ENCODE data around the gene GPR39. TPM values are rescaled to one million over a fixed set of nuclear protein-coding genes. Genes with fewer than 3 reads are reported as not detected.

The GPR39 gene
- total RNA-seq, 1 donor from 2014 or later: not detected

DNA sequence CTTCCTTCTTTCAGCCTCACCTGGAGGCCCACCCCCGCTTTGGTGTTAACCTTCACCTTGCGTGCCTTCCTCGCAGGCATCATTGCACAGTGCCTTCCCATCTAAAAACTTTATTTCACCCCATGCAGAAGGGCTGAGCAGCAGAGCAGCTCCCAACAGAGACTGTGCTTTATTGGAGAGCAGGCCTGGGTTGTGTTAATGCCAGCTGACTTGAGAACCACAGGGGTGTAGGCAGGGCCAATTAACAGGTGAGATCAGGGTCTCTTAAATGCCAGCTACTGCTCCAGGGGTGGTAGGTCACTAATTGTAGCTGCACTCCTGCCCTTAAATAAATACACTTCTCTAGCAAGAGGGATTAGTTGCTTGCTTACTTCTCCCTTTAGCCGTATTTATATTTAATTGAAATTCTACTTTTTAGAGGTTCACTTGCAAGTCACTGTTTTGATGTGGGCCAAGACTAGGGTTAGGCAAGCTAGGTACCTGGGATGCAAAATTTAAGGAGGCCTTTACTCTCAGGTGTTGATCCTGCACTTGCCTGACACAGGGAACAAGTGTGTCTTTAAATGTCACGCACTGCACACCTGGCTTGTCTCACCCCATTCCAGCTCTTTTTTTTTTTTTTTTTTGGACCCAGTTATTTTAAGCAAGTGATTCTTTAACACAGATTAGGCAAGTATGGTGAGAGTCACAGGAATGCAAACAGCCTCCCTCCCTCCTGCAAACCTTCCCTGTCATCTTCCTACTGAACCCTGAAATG, 198.9 kb downstream of the GPR39 start:
- intact Hi-C loops (cut with DNase I): loop anchor here (1.0 kb wide), 1 partner anchor 22 kb away; no protein-coding TSS in a partner anchor
- DNase-seq (ENCODE audit: low spot score): no peak

DNA sequence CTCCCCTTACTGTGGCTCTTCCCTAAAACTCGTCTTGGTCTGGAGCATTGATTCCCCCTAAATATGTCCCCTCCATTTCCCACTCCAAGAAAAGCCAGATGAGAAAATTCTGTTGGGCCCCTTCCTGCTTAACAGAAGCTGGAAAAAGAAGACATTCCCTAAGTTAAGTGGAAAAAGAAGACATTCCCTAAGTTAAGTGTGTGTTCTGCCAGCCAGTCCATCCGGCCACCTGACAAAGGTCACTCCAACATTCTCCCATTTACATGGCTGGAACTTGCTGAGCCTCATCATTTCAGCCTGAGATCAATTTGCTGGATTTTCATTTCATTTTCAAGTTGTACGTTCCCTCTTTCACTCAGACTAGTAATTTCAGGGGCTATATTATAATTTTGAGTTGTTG, 201.4 kb downstream of the GPR39 start:
- intact Hi-C loops (cut with DNase I): no loop called here
- no peak for DNase-seq (ENCODE audit: low spot score)

DNA sequence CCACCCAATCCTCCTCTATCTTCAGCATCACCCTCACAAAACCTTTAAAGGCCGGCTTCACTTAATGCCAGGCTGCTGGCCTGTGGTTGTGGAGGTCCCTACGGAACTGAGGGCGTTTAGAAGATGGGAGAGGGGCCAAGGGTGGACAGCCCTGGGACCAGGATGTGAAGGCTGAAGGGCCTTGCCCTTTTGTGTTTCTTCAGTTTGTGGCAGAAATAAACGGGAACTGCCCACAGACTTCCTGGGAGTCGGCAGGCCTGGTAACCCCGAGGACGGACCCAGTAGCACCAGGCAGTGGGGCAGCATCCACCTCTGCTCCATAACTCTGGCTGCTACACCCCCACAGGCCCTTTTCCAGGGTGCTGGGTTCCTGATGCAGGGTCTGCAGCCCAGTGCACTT, 202.1 kb downstream of the GPR39 start:
- intact Hi-C loops (cut with DNase I): no loop called here
- no peak for DNase-seq (ENCODE audit: low spot score)

DNA sequence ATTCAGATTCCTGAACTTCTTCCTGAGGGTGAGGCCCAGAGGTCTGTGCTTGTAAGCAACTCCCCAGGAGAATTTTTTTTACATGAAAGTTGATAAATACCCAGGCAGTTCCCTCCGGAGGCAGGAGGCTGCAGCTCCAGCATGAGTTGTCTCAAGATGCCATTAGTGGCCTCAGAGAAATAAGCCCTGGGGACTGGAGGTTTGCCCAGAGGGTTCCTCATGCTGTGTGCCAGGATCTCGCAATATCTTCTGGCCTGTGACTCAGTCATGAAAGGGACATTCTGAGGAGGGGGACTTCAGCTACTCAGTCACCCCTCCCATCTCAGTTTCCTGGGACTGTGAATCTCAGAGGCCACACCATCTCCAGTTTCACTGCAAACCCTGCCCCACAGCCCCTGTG, 203.5 kb downstream of the GPR39 start:
- no peak for DNase-seq (ENCODE audit: low spot score)
- intact Hi-C loops (cut with DNase I): no loop called here

DNA sequence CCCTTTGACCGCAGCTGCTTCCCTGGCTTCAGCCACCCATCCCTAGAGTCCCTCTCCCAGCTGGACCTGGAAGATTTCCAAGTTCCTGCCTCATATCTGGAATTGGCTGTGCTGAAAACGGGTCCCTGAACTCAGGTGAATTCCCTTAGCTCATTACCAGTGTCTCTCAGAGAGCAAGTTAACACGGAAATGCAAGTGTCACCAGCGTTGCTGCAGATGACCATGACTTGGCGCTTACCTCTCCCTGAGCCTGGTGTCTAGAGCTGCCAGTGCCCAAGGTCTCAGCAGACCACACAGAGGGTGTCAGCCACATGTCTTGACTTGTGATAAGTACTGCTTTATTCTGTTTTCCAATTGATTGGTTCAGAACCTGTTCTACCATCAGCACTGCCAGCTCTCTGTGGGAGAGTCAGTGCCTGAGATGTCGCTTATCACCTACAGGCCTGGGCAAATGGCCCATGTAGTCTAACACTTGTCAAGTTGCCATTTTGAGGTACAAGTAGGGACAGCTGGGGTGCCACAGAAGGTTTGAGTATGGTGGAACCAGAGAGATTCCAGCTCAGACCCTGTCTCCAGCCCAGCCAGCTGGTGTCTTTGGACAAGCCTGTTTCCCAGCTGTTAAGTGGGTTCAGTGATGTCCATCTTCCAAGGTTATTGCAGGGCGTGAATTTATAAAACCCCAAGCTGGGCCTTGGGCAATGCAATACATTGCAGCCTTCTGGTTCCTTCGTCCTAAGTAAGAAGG, 204.7 kb downstream of the GPR39 start:
- intact Hi-C loops (cut with DNase I): no loop called here
- DNase-seq (ENCODE audit: low spot score): no peak

DNA sequence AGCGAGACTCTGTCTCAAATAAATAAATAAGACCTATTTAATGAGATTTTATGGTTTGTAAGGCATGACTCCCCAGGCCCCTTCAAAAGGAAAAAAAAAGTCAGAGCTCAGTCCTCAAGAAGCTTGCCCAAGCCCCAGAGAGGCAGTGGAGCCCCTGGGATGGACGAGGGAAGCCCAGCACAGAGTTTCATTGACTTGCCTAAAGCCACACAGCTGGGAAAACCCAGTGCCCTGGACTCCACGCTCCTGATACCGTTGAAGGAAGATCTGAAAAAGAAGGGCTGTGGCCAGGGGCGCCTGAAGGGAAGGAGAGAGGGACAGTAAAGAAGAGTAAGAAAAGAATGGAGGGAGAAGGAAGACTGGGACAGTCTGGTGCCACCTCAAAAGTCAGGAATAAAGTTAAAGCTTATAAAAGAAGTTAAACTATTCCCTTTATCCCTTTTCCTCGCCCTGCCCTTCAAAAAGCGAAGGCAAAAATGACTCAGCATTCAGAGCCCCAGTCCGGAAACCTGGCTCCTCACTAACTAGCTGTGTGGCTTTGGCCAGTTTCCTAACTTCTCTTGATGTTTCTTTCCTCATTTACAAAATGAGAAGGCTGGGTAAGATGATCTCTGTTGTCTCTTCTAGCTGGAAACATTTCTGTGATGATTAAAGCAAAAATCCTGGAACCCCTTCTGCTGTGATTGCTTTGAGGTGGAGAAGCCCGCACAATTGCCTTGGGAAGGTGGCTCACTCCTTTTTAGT, 206.7 kb downstream of the GPR39 start:
- DNase-seq (ENCODE audit: low spot score): no peak
- intact Hi-C loops (cut with DNase I): no loop called here

DNA sequence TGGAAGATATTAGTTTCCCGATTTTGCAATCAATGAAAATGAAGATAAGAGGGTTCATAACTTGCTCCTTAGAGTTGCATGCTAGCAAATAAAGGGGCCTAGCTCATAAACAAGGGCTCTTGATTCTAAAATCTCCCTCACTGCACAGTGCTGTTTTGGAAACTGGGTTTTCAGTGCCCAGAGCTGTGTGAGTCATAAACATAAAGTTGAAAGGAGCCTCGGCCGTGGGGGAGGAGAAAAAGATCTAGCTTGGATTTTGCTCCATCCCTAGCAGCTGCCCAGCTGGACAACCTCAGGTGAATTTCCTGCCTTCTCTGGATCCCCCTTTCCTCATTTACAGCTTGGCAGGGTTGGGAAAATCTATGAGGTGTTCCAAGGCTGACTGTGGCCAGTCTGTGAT, 210.9 kb downstream of the GPR39 start:
- no peak for DNase-seq (ENCODE audit: low spot score)
- intact Hi-C loops (cut with DNase I): no loop called here

DNA sequence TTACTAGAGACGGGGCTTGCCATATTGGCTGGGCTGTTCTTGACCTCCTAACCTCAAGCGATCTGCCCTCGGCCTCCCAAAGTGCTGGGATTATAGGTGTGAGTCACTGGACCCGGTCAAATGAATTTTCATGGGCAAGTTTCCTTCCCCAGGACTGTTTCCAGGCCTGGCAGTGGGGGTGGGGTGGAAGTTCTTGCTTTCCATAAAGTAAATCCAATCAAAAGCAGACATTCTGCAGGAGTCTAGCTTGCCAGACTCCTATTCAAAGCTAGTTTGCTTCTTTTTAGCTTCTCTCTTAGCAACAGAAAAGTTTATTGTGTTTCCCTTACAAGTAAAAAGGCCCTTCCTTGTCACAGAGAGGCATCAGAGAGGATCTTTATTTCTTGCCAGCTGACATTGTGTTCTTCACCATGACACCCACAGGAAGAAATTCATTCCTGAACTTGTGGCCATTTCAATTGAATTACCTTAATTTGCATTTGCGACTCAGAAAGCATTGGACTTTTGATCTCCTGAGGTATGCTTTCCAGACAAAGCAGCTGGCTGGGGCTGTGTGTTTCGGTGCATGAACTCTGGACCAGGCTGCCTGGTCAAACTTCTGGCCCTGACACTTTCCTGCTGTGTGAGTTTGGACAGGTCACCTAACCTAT, 215.5 kb downstream of the GPR39 start:
- intact Hi-C loops (cut with DNase I): no loop called here
- no peak for DNase-seq (ENCODE audit: low spot score)

DNA sequence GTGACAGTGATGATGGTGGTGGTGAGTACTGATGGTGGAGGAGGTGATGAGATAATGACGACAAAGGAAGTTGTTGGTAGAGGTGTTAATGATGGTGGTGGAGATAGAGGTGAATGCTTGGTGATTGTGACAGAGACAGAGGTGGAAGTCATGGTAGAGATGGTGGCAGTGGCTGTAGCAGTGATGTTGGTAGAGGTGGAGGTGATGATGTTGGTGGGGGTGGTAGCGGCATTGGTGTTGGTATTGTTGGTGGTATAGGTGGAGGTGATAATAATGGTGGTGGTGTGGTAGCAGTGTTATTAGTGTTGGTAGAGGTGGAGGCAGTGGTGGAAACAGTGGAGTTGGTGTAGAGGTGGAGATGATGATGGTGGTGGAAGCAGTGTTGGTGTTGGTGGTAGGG, 217.0 kb downstream of the GPR39 start:
- DNase-seq (ENCODE audit: low spot score): no peak

DNA sequence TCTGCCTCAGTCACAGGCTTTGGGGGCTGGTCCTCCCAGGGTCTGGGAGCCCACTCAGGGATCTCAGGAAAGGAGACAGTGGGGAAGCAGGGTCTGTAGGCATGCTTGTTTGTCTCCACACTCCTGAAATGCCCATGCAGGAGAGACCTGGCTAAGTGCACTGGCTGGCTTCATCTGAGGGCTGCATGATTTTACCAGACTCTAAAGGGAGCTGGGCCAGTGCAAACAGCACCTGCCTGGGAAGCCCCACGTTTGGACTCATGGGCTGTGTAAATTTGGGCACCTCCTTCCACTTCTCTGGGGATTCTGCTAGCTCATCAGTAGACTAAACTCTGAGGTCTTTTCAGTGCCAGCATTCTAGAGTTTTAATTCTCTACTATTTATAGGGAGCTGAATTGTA, 219.7 kb downstream of the GPR39 start:
- intact Hi-C loops (cut with DNase I): no loop called here
- DNase-seq (ENCODE audit: low spot score): no peak

More for the DNA sequence above, 217.0 kb downstream of the GPR39 start:
- intact Hi-C loops (cut with DNase I): no loop called here

DNA sequence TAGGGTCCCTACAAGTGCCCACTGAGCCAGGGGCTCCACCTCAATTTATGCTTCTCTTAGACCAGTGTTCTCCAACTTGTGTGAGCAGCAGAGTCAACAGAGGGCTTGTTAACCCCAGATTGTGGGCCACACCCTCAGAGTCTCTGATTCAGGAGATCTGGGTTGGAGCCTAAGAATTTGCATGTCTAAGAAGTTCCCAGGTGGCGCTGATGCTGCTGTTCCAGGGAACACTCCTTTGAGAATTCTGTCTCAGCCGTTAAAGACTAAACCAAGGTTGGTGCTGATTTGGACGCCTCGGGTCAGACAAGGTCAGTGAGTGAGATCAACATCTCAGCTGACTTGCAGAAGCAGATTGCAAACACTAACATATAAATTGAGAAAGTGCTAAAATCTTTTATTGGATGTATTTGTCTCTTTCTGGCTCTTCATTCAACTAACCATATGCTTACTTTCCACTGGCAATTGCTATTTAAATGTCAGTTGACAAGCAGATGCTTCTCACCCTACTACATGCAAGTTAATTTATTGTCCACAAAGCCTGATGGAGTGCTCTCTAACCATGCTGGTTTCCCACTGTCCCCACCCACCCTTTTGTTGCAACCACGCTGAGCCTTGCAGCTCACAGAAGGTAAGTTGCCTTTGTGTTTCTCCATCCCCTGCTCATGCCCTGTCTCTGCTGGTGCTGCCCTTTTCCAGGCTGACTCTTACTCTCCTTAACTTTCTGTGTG, 221.9 kb downstream of the GPR39 start:
- intact Hi-C loops (cut with DNase I): no loop called here

DNA sequence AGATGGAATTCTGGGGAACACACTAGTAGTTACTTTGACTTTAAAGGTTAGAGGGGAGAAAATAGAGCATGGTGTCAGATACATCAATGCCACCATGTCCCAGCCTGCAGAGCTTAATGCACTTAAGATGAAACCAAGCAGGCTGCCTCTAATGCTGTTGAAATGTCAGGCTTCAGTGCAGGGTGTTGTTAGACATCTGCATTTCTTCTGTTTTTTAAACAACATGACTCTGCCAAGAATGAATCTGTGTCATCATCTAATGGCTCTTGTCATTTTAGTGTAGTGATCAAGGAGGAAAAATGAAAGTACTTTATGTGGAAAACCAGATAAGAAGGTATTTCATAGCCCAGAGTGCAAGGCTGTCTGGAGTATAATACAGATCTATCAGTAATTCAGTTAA, 223.5 kb downstream of the GPR39 start:
- intact Hi-C loops (cut with DNase I): no loop called here
- DNase-seq (ENCODE audit: low spot score): no peak

More for the DNA sequence above, 221.9 kb downstream of the GPR39 start:
- no peak for DNase-seq (ENCODE audit: low spot score)

DNA sequence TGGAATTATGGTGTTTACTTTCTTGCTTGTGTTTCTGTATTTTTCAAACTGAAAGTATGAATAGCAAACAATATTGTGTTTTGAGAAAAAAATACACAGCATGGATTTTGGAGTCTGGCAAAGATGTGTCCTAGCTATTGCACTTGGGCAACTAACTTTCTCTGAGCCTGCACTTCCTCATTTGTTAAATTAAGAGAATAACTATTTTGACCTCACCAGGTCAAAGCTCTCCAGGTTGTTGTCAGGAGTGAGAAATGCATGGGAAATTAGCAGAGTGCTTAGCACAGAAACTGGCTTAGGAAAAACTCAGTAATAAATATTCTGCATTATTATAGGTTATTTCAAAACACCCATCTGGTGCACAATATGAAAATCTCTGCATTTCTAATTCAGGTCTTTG, 225.2 kb downstream of the GPR39 start:
- intact Hi-C loops (cut with DNase I): no loop called here

DNA sequence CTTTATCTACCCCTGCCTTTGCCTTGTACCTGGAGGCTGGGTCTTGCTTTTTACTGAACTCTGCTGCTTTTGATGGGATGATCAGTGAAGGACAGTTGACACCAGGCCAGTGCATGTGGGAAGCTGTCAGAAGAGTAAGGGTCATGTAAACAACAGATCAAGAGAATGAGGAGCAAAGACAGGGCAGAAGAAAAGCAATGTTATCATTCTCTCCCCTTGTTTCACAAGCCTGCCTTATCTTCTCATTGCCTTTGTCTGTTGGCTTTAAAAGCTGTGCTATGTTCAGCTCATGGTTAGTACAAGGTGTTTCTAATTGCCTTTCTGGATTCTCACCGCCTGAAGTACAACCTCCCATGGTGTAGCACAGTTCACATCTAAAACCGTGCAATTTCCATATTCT, 225.8 kb downstream of the GPR39 start:
- DNase-seq (ENCODE audit: low spot score): no peak
- intact Hi-C loops (cut with DNase I): no loop called here

More for the DNA sequence above, 225.2 kb downstream of the GPR39 start:
- no peak for DNase-seq (ENCODE audit: low spot score)

DNA sequence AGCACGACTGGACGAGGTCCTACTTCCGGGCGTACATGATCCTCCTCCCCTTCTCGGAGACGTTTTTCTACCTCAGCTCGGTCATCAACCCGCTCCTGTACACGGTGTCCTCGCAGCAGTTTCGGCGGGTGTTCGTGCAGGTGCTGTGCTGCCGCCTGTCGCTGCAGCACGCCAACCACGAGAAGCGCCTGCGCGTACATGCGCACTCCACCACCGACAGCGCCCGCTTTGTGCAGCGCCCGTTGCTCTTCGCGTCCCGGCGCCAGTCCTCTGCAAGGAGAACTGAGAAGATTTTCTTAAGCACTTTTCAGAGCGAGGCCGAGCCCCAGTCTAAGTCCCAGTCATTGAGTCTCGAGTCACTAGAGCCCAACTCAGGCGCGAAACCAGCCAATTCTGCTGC, 228.6 kb downstream of the GPR39 start:
- intact Hi-C loops (cut with DNase I): no loop called here
- DNase-seq (ENCODE audit: low spot score): no peak

DNA sequence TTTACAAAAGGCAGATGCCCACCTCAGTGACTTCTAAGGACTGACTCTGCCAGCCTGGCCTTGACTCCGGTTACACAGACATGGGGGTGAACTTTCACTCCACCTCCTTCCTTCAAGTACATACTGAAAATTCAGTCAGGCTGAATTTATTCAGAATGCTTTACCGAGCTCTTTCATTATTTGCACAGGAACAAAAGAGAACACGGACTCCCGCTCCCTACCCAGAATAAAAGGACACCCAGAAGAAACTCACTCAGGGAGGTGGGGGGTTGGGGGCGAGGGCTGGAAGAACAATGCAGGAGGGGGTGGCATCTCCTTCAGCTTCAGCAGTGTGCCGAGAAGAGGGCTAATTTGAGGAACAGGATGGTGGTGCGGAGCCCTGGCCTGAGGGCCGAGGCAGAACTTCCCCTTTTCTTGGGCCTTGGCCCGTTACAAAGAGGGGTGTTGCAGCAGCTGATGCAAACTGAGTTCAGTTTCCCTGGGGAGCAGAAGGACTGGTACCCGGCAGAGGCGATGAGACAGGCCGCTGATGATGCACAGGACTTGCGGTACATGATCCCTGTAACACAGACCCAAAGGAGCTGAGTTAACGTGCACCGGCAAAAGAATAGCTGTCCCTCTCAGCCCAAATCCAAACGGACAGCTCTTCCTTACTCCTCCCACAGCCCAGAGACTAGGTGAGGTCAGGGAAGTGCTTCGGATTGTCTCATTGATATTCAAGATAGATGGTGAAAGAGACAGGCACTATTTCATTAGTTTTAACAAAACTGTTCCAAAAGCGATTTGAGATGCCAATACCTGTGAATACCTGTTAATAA, 229.3 kb downstream of the GPR39 start:
- DNase-seq (ENCODE audit: low spot score): no peak
- intact Hi-C loops (cut with DNase I): no loop called here

DNA sequence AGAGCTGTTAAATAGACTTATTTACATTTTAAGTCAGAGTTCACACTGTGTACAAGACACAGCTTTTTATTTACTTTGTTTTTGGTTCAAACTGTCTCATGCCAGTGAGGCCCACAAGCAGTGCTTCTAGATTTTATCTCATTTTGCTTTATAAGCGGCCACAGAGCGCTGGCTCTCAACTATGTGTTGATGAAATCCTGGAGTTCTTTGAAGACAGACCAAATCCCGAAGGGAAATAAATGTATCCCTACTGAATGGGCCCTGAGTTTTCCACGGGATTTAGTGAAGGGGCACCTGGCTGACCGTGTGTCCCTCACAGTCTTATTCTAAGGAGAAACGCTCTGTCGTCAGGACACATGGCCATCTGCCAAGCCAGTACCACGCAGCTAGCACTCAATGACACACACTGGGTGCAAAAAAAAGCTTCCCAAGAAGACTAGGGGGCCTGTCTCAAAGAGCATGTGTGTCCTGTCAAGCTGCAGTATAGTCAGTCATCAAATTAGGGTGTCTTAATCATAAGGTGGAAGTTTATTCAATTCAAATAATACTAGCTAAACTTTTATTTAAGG, 230.0 kb downstream of the GPR39 start:
- DNase-seq (ENCODE audit: low spot score): no peak
- intact Hi-C loops (cut with DNase I): no loop called here
